ENCODE results near the gene KLHL9. TPM values are rescaled to one million over a fixed set of nuclear protein-coding genes. Genes with fewer than 3 reads are reported as not detected.
"Not testable (repeated sequence)": the region's sequence is repeated elsewhere in the genome, so short reads cannot be mapped to it uniquely, and the experiment has no call there.

The KLHL9 gene
- 29.3 and 31.4 TPM in 2 replicates for total RNA-seq

- DNase-seq (ENCODE audit: extremely low read depth, low read depth, low spot score): no peak
These were observed at the start of gene KLHL9 for GRCh38 chr9:21334701-21335632. KLHL9 (minus strand) TSS chr9:21335404; CDS start chr9:21334859, 545 bp downstream.

- no peak for DNase-seq (ENCODE audit: extremely low read depth, low read depth, low spot score)
These were observed 48.4 kb upstream of the KLHL9 start for GRCh38 chr9:21383627-21384026.

GRCh38 chr9:21381448-21382339 is 46.5 kb upstream of the KLHL9 start:
- no peak for DNase-seq (ENCODE audit: extremely low read depth, low read depth, low spot score)

- not testable (repeated sequence) for DNase-seq (ENCODE audit: extremely low read depth, low read depth, low spot score)
These were observed 36.3 kb upstream of the KLHL9 start for GRCh38 chr9:21371467-21371866.

- no peak for DNase-seq (ENCODE audit: extremely low read depth, low read depth, low spot score)
These were observed 32.8 kb upstream of the KLHL9 start, which contains the start of gene IFNA13 for GRCh38 chr9:21367957-21368356. IFNA13 (minus strand) TSS chr9:21368057; CDS start chr9:21368010, 47 bp downstream.

- DNase-seq (ENCODE audit: extremely low read depth, low read depth, low spot score): not testable (repeated sequence)
These were observed 32.0 kb upstream of the KLHL9 start for GRCh38 chr9:21367169-21367568.

- DNase-seq (ENCODE audit: extremely low read depth, low read depth, low spot score): no peak
These were observed 27.1 kb upstream of the KLHL9 start for GRCh38 chr9:21362287-21362686.

- DNase-seq (ENCODE audit: extremely low read depth, low read depth, low spot score): no peak
These were observed 22.6 kb upstream of the KLHL9 start for GRCh38 chr9:21357479-21358460.

- DNase-seq (ENCODE audit: extremely low read depth, low read depth, low spot score): no peak
These were observed 15.6 kb upstream of the KLHL9 start, which contains the start of gene IFNA6 for GRCh38 chr9:21350787-21351186. IFNA6 (minus strand) TSS chr9:21350887; CDS start chr9:21350887, 0 bp downstream.

GRCh38 chr9:21348430-21348970 is 13.3 kb upstream of the KLHL9 start:
- DNase-seq (ENCODE audit: extremely low read depth, low read depth, low spot score): no peak

- no peak for DNase-seq (ENCODE audit: extremely low read depth, low read depth, low spot score)
These were observed 5.5 kb upstream of the KLHL9 start for GRCh38 chr9:21340735-21341134.

- DNase-seq (ENCODE audit: extremely low read depth, low read depth, low spot score): no peak
These were observed 1.3 kb upstream of the KLHL9 start for GRCh38 chr9:21336457-21336856.

- no peak for DNase-seq (ENCODE audit: extremely low read depth, low read depth, low spot score)
These were observed 2.0 kb downstream of the KLHL9 start for GRCh38 chr9:21333226-21333625.

GRCh38 chr9:21331676-21332402 is 3.4 kb downstream of the KLHL9 start:
- no peak for DNase-seq (ENCODE audit: extremely low read depth, low read depth, low spot score)

GRCh38 chr9:21326526-21327139 is 8.6 kb downstream of the KLHL9 start:
- no peak for DNase-seq (ENCODE audit: extremely low read depth, low read depth, low spot score)

GRCh38 chr9:21324047-21324446 is 11.2 kb downstream of the KLHL9 start:
- DNase-seq (ENCODE audit: extremely low read depth, low read depth, low spot score): no peak

- DNase-seq (ENCODE audit: extremely low read depth, low read depth, low spot score): no peak
These were observed 12.2 kb downstream of the KLHL9 start for GRCh38 chr9:21322911-21323461.

GRCh38 chr9:21320465-21320864 is 14.7 kb downstream of the KLHL9 start:
- DNase-seq (ENCODE audit: extremely low read depth, low read depth, low spot score): no peak
